G401.6 (cell line): Measurements from ENCODE around the gene UBE2D4.
"Not testable (repeated sequence)": the region's sequence is repeated elsewhere in the genome, so short reads cannot be mapped to it uniquely, and the experiment has no call there.

Source experiments
- FAIRE-seq: peaks from 2 replicates; lab custom pipeline; 2012; peaks lifted over from hg19 to GRCh38; lab: Jason Lieb, UNC

UBE2D4 gene

GRCh38 chr7:43968172-43969040 is 42.2 kb downstream of the UBE2D4 start:
- FAIRE-seq, result not testable (repeated sequence)

DNA sequence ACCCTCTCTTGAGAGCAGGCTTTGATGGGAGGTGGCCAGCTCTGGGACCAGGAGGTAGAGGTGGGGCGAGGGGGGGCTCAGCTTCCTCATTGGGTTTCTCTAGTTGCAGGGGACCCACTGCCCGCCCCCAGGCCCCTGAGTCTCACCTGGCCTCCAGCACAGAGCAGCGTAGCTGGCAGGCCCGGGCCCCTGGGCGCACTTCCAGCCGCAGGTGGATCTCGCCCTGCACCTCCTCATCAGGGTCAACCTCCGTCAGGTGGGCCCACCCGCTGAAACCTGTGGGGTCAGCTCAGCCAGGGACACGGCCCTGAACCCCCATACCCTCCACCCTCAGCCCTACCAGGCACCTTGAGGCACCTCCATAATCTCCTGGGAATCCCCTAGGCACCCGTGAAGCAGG is 43.4 kb downstream of the UBE2D4 start:
- not testable (repeated sequence) for FAIRE-seq

DNA sequence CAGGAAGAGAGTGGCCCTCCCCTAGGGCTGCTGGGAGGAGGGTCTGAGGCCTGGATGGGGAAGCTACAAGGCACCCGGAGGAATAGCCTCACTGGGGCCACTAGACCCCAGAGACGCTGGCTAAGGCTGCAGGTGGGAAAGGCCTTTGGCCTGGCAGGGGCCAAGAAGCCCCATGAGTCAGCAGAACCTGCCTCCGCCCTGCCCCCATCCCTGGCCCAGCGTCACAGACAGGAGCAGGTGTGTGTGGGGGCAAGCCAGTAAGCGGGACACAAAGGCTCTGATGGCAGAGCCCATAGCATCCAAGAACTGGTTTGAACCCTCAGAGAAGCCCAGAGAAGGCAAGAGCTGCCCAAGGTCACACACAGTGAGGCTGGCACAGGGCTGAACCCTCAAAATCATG is 44.5 kb downstream of the UBE2D4 start:
- FAIRE-seq, result not testable (repeated sequence)

- FAIRE-seq, result not testable (repeated sequence)
These were observed 47.9 kb downstream of the UBE2D4 start for GRCh38 chr7:43974033-43974573.

DNA sequence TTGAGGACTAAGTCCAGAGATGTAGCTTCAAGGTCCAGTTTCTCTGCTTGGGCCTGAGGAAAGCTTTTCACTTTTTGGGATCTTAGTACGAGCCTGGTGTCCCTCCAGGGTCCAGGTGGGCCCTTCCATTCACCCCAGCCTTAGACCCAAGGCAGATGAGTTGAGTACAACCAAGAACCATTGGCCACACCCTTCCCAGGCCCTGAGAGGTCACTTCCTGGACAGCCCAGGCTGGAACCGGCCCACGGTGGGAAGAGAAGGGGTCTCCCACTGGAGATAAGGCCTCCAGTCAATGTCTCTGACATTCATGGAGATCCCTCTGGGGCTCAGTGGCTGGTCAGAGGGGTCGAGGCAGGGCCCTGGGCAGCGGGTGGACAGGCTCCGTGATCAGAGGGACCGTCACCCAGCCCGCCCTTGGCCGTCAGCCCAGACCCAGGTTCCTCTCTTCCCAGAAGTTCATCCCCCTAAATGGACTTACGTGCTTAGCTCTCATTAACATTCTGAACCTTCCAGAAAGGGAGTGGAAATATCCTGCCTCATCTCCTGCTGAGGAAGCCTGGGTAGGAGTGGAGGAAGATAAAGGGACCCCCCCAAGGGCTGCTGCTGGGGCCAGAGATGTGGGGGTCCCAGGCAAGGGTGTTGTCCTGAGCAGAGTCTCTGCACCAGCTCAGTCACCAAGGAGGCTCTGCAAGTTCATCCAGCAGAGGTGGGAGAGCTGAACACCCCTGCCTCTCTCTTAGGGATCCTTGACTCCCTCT is 48.7 kb downstream of the UBE2D4 start:
- FAIRE-seq, result not testable (repeated sequence)

DNA sequence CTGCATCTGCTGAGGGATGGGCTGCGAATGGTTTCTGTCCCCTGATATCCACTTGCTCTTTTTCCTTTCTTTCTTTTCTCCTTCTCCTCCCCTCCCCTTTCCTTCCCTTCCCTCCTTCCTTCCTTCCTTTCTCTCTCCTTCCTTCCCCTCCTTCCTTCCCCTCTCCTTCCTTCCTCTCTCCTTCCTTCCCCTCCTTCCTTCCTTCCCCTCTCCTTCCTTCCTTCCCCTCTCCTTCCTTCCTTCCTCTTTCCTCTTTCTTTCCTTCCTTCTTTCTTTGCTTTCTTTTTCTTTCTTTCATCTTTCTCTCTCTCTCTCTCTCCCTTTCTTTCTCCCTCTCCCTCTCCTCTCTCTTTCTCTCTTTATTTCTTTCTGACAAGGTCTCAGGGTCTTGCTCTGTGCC is 51.3 kb downstream of the UBE2D4 start:
- no peak for FAIRE-seq

GRCh38 chr7:43978102-43978501 is 51.9 kb downstream of the UBE2D4 start:
- not testable (repeated sequence) for FAIRE-seq

- FAIRE-seq, result not testable (repeated sequence)
These were observed 56.6 kb downstream of the UBE2D4 start for GRCh38 chr7:43982848-43983247.

GRCh38 chr7:43983736-43984135 is 57.5 kb downstream of the UBE2D4 start:
- FAIRE-seq, result not testable (repeated sequence)

- not testable (repeated sequence) for FAIRE-seq
These were observed 59.9 kb downstream of the UBE2D4 start for GRCh38 chr7:43985904-43986864.

- not testable (repeated sequence) for FAIRE-seq
These were observed 61.2 kb downstream of the UBE2D4 start for GRCh38 chr7:43987476-43987875.

DNA sequence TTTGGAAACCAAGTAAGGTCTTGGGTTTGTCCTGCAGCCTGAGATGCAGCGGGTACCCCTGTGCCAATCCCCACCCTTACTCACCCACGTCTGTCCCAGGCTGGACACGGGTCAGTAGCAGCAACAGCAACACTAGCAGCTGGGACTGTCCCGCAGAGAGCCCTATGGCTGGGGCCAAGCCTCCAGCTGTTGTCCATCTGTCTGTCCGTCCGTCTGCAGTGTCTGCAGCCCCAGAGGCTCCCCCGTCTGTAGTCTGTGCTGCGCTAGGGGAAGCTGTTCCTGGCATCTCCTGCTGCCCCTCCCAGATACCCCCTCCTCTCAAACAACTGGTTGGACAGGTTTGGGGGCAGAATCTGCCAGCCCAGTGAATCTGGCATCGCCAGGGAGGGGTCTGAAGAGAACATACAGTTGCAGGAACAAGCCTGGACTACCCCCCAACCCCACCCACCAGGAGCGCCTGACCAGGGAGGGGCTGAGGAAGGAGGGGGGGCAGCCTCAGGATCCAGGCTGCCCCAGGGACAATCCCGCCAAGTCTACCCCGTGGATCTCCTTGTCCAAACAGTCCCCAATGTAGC is 63.9 kb downstream of the UBE2D4 start:
- not testable (repeated sequence) for FAIRE-seq

DNA sequence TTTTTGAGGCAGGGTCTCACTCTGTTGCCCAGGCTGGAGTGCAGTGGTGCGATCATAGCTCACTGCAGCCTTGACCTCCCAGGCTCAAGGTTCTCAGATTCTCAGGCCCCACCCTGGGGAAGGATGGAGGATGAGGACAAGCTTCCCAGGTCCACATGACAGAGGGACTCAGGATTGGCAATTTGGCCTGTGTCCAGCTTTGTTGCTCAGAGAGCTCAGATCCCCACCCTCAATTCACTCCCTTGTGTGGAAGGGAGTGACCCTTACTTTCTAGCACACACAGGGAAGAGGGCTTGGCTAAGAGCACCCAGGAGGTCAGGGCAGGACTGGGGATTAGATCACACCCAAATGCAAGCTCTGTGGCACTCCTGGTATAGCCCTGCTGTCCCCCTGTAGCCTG is 64.6 kb downstream of the UBE2D4 start:
- FAIRE-seq, result not testable (repeated sequence)

GRCh38 chr7:43992896-43993295 is 66.7 kb downstream of the UBE2D4 start:
- FAIRE-seq, result not testable (repeated sequence)

DNA sequence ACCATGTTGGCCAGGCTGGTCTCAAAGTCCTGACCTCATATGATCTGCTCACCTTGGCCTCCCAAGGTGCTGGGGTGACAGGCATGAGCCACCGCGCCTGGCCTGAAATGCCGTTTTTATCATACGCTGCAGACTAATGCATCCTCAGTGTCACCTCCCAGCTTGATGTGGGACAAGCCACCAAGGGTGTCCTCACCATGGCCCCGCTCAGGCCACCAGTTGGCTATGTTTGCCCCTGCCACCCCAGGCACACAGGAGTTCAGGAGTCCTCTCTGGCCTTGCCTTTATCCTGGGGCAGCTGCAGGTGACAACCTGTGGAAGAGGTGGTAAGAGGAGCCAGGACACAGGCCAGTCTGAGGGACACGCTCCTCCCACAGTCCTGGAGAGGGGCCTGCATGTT is 68.4 kb downstream of the UBE2D4 start:
- not testable (repeated sequence) for FAIRE-seq

GRCh38 chr7:43997532-43997931 is 71.3 kb downstream of the UBE2D4 start, which contains the start of gene SPDYE1:
Gene SPDYE1, plus strand, starts transcription at chr7:43997897. Its CDS starts 2,053 bp downstream, at chr7:43999950.
- FAIRE-seq, result not testable (repeated sequence)
